ENCODE measurements around the gene ATP8A1.
"Not testable (repeated sequence)": the region's sequence is repeated elsewhere in the genome, so short reads cannot be mapped to it uniquely, and the experiment has no call there.

The ATP8A1 gene

GRCh38 chr4:42652529-42653231 lies 4.2 kb downstream of the ATP8A1 start:
- not testable (repeated sequence) for DNase-seq (ENCODE audit: low read depth in 1 of 2, low spot score in 1 of 2)

DNA sequence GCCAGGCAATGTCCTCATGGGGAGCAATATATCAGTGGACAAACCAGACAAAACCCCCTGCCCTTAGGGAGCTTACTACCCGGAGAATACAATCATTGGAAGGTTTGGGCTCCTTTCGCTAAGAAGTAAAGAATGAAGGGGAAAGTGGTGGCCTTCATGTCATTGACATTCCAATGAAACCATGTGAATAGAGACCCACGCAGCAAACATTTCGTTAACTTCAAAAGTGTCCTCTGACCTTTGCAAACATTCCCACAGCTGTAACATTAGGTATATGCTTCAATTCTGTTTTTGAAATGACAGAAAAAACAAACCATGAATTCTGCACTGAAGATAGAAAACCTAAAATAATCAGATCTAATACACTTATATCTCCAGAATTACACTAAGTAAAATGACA lies 7.0 kb downstream of the ATP8A1 start:
- DNase-seq (ENCODE audit: low read depth in 1 of 2, low spot score in 1 of 2), result no peak

- DNase-seq (ENCODE audit: low read depth in 1 of 2, low spot score in 1 of 2), result no peak
These were observed 9.8 kb downstream of the ATP8A1 start for GRCh38 chr4:42646999-42647541.

DNA sequence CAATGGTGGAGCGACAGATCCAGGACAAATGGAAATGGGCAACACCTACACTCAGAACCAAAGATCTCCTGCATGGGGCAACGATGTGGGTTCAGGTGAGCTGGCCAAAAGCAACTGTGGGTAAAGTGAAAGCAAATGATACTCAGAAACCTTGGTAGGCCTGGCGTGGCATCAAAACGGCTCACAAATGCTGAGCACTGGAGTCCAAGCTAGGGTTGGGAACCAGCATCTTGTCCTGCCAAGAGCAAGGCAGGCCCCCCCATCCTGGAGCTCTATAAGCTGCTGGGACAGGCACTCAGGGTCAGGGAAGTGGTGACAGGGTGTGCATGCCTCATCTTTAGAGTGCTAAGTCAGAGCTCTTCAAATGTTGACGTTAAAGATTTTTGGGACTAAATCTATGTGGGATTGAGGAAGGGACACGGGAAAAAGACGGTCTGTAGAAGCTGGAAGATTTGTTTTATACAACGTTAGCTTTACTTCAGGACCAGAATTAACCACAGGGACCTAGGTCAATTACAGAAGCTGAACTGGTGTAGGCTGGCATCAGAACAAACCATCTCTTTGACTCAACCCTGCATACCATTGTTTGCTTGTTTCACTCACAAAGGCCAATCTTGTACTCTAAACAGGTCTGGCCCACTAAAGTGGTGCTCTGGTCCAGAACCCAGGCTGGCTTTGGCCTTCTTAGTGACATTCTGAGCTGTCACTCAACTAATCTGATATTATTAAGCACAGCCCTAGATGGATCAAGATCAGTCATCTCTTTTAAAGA lies 10.7 kb downstream of the ATP8A1 start:
- DNase-seq (ENCODE audit: low read depth in 1 of 2, low spot score in 1 of 2), result no peak

- DNase-seq (ENCODE audit: low read depth in 1 of 2, low spot score in 1 of 2), result no peak
These were observed 12.0 kb downstream of the ATP8A1 start for GRCh38 chr4:42644897-42645296.

DNA sequence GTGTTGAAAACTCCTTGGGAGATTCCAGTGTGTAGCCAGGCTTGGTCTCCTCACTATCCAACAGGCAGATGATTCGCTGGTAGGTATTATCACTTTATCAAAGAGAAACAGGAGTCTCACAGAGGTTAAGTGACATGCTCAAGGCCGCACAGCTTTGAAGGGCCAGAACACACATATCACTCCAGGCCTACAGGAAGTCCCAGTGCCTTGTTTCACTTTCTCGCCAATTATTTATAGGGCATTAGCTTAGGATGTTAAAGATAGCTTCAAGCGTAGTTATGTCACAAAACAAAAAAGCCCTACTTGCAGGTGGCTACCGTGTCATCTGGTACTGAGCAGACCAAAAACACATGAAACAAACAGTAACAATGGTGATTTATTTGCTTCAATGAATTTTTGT lies 13.2 kb downstream of the ATP8A1 start:
- DNase-seq (ENCODE audit: low read depth in 1 of 2, low spot score in 1 of 2), result no peak

DNA sequence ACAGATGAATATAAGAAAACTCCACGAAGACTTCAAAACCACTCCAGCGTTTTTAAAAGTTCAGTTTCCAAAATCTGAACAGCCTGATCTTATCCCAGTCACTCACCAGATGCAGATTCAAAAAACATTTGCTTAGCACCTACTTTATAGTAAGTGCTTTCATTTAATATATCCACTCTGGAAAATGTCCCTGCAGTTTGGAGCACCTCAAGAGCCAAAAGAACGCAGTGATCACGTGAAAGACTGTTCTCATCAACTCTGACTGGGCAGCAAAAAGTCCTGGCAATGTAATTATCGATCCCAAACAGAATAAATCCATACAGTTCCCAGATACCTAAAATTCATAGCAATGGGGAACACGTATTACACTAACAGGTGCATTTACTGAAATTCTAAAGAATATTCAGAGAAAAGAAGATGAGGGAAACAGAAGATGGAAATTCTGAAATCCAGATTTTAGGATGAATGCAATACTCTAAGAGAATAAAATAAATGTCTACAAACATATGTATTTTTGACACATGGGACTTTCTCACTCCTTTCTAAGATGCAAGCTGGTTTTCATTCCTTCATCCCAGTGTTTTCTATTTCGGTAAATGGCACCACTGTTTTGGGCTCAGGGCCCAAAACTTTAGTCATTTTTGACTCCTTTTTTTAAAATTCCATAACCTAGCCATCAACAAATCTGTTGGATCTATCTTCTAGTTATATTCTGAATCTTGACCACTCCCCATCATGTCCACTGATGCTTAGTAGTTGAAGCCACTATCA lies 13.9 kb downstream of the ATP8A1 start:
- DNase-seq (ENCODE audit: low read depth in 1 of 2, low spot score in 1 of 2), result no peak

- DNase-seq (ENCODE audit: low read depth in 1 of 2, low spot score in 1 of 2), result no peak
These were observed 14.7 kb downstream of the ATP8A1 start for GRCh38 chr4:42642101-42642797.

DNA sequence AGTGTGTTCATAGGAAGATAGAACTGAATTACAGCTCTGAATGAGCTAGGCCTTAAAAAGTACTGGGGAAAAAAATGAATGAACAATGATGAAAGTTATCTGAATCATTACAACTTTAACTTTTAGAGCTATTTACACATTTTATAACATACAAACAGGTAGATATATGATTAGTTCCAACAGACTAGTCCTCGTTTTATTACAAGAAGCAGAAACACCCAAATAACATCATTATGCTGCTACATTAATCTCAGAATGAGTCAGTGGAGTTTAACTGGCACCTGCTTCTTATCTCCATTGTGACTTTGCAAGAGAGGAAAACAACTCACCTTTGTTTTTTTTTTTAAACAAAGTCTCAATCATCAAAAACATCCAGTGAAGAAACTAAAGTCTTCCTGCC lies 15.2 kb downstream of the ATP8A1 start:
- no peak for DNase-seq (ENCODE audit: low read depth in 1 of 2, low spot score in 1 of 2)

DNA sequence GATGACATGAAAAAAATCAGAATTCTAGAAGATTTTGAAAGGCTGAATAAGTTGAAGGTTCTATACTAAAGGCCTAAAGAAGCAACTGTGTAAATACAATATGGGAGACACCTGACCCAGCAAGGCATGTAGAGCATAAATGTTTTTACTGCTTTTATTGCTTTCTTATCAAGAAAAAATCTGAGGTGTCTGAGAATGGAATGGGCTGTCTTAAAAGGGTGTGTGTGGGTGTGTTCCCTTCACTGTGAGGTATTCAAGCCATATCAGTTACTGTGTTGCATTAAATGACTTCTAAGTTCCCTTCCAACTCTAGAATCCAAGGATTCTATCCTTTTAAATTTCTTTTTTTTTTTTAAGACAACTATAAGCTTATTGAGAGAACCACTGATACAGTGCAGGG lies 15.7 kb downstream of the ATP8A1 start:
- no peak for DNase-seq (ENCODE audit: low read depth in 1 of 2, low spot score in 1 of 2)

DNA sequence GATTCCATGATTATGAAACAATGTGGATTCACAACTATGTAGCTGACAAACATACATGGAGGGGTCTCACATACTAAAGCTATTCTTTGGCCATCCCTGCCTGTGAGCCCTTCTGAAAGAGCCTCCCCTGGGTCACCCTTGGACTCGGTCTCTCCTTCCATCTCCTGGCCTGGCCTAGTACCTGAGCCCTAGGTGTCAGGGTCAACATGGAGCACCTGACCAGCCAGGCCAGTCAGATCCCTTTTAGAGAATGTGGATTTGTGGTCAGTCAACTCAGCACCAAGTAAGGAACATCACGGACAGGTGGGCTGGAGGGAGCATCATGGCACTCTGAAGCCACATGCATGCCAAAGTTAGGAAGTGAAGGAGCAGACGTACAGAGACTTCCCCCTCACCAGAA lies 16.3 kb downstream of the ATP8A1 start:
- DNase-seq (ENCODE audit: low read depth in 1 of 2, low spot score in 1 of 2), result no peak

DNA sequence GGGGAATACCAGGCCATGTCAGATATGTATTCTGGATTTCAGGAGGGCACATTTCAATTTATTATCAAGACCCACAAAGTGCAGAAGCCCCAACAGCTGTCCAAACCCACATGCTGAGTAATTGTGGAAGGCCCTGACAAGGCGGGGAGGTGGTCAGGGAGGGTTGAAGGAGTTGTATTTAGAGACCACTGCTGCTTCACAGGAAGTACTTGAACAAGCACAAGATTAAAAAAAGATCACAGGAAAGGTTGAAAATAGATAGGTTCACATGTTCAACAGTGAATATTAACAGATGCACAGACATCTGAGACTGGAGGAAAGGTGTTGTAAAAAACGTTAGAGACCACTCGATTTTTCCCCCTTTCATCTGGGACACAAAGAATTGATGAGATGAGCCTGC lies 17.9 kb downstream of the ATP8A1 start:
- no peak for DNase-seq (ENCODE audit: low read depth in 1 of 2, low spot score in 1 of 2)

GRCh38 chr4:42638321-42638720 lies 18.6 kb downstream of the ATP8A1 start:
- no peak for DNase-seq (ENCODE audit: low read depth in 1 of 2, low spot score in 1 of 2)

GRCh38 chr4:42637867-42638266 lies 19.0 kb downstream of the ATP8A1 start:
- no peak for DNase-seq (ENCODE audit: low read depth in 1 of 2, low spot score in 1 of 2)

- no peak for DNase-seq (ENCODE audit: low read depth in 1 of 2, low spot score in 1 of 2)
These were observed 19.8 kb downstream of the ATP8A1 start for GRCh38 chr4:42637104-42637503.

GRCh38 chr4:42636645-42636949 lies 20.3 kb downstream of the ATP8A1 start:
- no peak for DNase-seq (ENCODE audit: low read depth in 1 of 2, low spot score in 1 of 2)

GRCh38 chr4:42633605-42634388 lies 23.1 kb downstream of the ATP8A1 start:
- no peak for DNase-seq (ENCODE audit: low read depth in 1 of 2, low spot score in 1 of 2)

DNA sequence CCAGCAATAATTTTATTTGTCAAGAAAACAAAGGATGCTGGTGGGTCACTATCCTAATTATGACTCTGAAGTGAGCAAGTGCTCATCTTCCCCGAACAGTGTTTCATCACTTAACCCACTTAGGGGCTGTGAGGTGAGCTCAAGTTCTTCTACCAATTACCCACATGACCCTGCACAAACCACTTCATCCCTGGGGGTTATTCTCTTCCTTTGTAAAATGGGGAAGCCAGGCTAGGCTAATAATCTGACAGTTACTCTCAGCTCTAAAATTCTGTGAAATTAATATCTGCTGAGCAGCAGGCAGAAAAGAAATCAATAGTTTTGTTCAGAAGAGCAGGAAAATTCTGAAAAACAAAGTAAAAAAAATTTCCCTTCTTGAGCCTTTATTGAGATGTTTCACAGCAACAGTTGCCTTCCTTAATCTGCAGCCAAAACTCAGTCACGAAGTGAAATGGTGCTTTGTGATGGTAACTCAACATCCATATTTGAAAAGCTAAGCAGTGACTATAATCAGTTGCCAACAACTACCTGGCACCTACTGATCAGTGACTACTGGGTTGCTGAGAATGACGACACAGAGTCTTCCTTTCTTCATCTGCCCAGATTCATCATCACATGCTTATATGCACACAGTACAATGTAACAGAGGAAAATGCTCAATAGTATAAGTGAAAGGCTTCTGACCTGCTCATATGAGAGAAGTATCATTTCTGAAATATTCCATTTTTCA lies 24.1 kb downstream of the ATP8A1 start:
- DNase-seq (ENCODE audit: low read depth in 1 of 2, low spot score in 1 of 2), result no peak

- DNase-seq (ENCODE audit: low read depth in 1 of 2, low spot score in 1 of 2), result no peak
These were observed 26.0 kb downstream of the ATP8A1 start for GRCh38 chr4:42630908-42631307.

DNA sequence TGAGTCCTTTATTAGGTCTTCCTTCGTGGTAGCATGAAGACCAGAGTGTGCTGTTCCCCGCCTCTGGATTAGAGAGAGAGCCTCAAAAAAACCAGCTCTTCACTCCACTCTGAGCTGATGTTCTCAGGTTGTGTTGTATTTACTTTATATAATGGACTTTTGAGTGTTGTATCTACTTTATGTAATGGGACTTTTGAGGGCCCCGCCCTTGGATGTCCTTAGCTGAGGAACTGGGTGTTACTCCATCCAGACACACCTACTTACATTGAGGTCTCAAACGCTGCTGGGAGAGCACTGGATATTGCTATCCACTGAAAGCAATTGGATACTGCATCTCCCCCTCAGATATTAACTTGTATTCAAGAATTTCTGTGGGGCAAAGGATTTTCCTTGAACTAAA lies 28.2 kb downstream of the ATP8A1 start:
- no peak for DNase-seq (ENCODE audit: low read depth in 1 of 2, low spot score in 1 of 2)
